K562 (cell line): ENCODE measurements around the gene GADD45GIP1. TPM values are rescaled to one million over a fixed set of nuclear protein-coding genes. Genes with fewer than 3 reads are reported as not detected.

ENCODE experiments used
- ADNP ChIP-seq: fragments of 200-800 bp; sonication (Bioruptor generic); IDR thresholded peaks from 2 replicates; pipeline ENCODE4 v1.6.1; 2016; ENCODE audit warnings: missing genetic modification characterization, missing compliant biosample characterization
- E2F3 ChIP-seq: fragments of 250-450 bp; sonication (Bioruptor Pico); IDR thresholded peaks from 2 replicates; pipeline ENCODE4 v1.4.0; 2020; ENCODE audit warnings: mild to moderate bottlenecking
- MYBL2 ChIP-seq, 2 experiments: fragments of 450-650 bp in 1 of 2; sonication (generic) in 1 of 2; formaldehyde crosslinking in 1 of 2; IDR thresholded peaks; 2 replicates each; pipeline versions ENCODE4 v1.6.1 to v1.8.1; 2017 to 2022; ENCODE audit warnings: borderline replicate concordance in 1 of 2, inconsistent platforms in 1 of 2, low read depth in 1 of 2, mild to moderate bottlenecking in 1 of 2, missing genetic modification reagents in 1 of 2, moderate library complexity in 1 of 2
- NFYB ChIP-seq: IDR thresholded peaks from 2 replicates; pipeline ENCODE4 v1.6.1; 2011; ENCODE audit warnings: mild to moderate bottlenecking, moderate library complexity; ENCODE audit not compliant: insufficient read length; ENCODE audit errors: extremely low read depth
- PHF8 ChIP-seq: fragments of 200-600 bp; sonication (generic); IDR thresholded peaks from 2 replicates; pipeline ENCODE4 v1.6.1; 2012; ENCODE audit warnings: mixed run types, mild to moderate bottlenecking, inconsistent platforms, low read length, moderate library complexity, borderline replicate concordance
- PRPF4 ChIP-seq: fragments of 200-400 bp; formaldehyde crosslinking; IDR thresholded peaks from one replicate; pipeline ENCODE4 v1.6.1; 2017; ENCODE audit warnings: low read length, low read depth, mild to moderate bottlenecking; ENCODE audit not compliant: insufficient read depth, poor library complexity, severe bottlenecking
- RBM17 ChIP-seq: fragments of 200-400 bp; formaldehyde crosslinking; IDR thresholded peaks from 2 replicates; pipeline ENCODE4 v1.6.1; 2017; ENCODE audit warnings: low read depth, mild to moderate bottlenecking, low read length, borderline replicate concordance
- RFX7 ChIP-seq: fragments of 250-450 bp; sonication (Bioruptor Pico); IDR thresholded peaks from 2 replicates; pipeline ENCODE4 v1.5.1; 2021; ENCODE audit warnings: mild to moderate bottlenecking
- TAL1 ChIP-seq: fragments of 450-650 bp; IDR thresholded peaks from 2 replicates; pipeline ENCODE4 v1.6.1; 2016; ENCODE audit warnings: mild to moderate bottlenecking
- ZZZ3 ChIP-seq: fragments of 450-650 bp; IDR thresholded peaks from 2 replicates; pipeline ENCODE4 v1.6.1; 2016; ENCODE audit warnings: antibody characterized with exemption, mild to moderate bottlenecking, moderate library complexity
- polyA plus RNA-seq, 8 experiments: library from polyadenylated mRNA; depleted of rRNA in 4 of 8; stranded (reverse) in 5 of 8; unstranded in 3 of 8; fragments of >200 nt; fragmentation: Nextera tagmentation in 2 of 8; fragmentation: Illumina TruSeq in 1 of 8; extraction: Ambion mirVana in 2 of 8; extraction: Trizol in 1 of 8; gene quantifications; 2 replicates each; pipeline versions ENCODE4 v1.2.1 to v1.2.3, GENCODE V29; 2011 to 2014; ENCODE audit warnings: inconsistent platforms in 1 of 8, missing spikeins in 1 of 8
- total RNA-seq, 7 experiments: library from RNA; depleted of rRNA in 6 of 7; stranded (reverse); fragments of >200 nt in 6 of 7; fragmentation: Illumina TruSeq in 2 of 7; extraction: Trizol in 2 of 7; gene quantifications; 2 replicates each; pipeline versions ENCODE4 v1.2.1 to v1.2.3, GENCODE V29; 2011 to 2021; ENCODE audit warnings: low replicate concordance in 1 of 7
- TF ChIP-seq, protein P1 (sequence below): fragments of 200-600 bp; sonication (generic); IDR thresholded peaks from one replicate; pipeline ENCODE4 v1.6.1; 2012; ENCODE audit warnings: mild to moderate bottlenecking, low read depth, low read length, inconsistent platforms
- TF ChIP-seq, protein P2 (sequence below), 2 experiments: fragments of 200-800 bp in 1 of 2; sonication (Bioruptor generic) in 1 of 2; sonication (generic) in 1 of 2; formaldehyde crosslinking in 1 of 2; IDR thresholded peaks in 1 of 2; conservative IDR thresholded peaks in 1 of 2; 2 replicates each; pipeline versions ENCODE4 v1.5.0 to v1.6.1; 2016 to 2020; ENCODE audit warnings: missing compliant biosample characterization in 1 of 2, missing genetic modification characterization in 1 of 2, missing genetic modification reagents in 1 of 2

The GADD45GIP1 gene
- total and polyA plus RNA-seq, 9 of the 15 experiments (the other 6 are each of a cell fraction or from before 2014, with no cell fraction given): 5.1 to 161 (median 29.2) TPM

DNA sequence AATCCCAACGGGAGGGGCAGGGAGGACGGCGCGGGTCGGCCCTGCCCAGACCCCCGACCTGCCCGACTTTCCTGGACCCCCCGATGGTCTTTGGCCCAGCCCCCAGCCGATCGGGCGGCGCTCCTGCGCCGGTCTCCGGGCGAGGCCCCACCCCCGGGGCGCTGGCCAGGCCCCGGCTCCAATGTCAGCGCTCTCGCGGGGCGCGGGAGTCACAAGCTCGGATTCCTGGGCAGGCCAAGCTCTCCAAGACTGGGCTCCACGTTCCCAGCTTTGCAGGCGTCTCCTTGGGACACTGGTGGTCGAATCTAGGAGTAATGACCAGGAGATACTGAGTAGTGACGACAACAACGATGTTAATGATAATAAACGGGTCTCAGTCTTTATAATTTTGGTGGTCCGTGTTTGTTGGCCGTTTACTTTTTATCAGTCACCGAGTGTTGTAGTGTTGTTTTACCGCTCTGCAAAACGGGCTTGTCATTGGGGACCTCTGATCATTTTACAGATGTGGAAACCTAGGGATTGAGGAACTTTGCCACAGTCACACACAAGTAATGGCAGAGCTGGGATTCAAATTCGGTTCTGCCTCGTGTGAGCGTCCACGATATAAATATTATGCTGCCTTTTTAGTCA lies 10.8 kb downstream of the GADD45GIP1 start (continued):
- TF ChIP-seq, protein P1, sequence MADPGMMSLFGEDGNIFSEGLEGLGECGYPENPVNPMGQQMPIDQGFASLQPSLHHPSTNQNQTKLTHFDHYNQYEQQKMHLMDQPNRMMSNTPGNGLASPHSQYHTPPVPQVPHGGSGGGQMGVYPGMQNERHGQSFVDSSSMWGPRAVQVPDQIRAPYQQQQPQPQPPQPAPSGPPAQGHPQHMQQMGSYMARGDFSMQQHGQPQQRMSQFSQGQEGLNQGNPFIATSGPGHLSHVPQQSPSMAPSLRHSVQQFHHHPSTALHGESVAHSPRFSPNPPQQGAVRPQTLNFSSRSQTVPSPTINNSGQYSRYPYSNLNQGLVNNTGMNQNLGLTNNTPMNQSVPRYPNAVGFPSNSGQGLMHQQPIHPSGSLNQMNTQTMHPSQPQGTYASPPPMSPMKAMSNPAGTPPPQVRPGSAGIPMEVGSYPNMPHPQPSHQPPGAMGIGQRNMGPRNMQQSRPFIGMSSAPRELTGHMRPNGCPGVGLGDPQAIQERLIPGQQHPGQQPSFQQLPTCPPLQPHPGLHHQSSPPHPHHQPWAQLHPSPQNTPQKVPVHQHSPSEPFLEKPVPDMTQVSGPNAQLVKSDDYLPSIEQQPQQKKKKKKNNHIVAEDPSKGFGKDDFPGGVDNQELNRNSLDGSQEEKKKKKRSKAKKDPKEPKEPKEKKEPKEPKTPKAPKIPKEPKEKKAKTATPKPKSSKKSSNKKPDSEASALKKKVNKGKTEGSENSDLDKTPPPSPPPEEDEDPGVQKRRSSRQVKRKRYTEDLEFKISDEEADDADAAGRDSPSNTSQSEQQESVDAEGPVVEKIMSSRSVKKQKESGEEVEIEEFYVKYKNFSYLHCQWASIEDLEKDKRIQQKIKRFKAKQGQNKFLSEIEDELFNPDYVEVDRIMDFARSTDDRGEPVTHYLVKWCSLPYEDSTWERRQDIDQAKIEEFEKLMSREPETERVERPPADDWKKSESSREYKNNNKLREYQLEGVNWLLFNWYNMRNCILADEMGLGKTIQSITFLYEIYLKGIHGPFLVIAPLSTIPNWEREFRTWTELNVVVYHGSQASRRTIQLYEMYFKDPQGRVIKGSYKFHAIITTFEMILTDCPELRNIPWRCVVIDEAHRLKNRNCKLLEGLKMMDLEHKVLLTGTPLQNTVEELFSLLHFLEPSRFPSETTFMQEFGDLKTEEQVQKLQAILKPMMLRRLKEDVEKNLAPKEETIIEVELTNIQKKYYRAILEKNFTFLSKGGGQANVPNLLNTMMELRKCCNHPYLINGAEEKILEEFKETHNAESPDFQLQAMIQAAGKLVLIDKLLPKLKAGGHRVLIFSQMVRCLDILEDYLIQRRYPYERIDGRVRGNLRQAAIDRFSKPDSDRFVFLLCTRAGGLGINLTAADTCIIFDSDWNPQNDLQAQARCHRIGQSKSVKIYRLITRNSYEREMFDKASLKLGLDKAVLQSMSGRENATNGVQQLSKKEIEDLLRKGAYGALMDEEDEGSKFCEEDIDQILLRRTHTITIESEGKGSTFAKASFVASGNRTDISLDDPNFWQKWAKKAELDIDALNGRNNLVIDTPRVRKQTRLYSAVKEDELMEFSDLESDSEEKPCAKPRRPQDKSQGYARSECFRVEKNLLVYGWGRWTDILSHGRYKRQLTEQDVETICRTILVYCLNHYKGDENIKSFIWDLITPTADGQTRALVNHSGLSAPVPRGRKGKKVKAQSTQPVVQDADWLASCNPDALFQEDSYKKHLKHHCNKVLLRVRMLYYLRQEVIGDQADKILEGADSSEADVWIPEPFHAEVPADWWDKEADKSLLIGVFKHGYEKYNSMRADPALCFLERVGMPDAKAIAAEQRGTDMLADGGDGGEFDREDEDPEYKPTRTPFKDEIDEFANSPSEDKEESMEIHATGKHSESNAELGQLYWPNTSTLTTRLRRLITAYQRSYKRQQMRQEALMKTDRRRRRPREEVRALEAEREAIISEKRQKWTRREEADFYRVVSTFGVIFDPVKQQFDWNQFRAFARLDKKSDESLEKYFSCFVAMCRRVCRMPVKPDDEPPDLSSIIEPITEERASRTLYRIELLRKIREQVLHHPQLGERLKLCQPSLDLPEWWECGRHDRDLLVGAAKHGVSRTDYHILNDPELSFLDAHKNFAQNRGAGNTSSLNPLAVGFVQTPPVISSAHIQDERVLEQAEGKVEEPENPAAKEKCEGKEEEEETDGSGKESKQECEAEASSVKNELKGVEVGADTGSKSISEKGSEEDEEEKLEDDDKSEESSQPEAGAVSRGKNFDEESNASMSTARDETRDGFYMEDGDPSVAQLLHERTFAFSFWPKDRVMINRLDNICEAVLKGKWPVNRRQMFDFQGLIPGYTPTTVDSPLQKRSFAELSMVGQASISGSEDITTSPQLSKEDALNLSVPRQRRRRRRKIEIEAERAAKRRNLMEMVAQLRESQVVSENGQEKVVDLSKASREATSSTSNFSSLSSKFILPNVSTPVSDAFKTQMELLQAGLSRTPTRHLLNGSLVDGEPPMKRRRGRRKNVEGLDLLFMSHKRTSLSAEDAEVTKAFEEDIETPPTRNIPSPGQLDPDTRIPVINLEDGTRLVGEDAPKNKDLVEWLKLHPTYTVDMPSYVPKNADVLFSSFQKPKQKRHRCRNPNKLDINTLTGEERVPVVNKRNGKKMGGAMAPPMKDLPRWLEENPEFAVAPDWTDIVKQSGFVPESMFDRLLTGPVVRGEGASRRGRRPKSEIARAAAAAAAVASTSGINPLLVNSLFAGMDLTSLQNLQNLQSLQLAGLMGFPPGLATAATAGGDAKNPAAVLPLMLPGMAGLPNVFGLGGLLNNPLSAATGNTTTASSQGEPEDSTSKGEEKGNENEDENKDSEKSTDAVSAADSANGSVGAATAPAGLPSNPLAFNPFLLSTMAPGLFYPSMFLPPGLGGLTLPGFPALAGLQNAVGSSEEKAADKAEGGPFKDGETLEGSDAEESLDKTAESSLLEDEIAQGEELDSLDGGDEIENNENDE: no peak
- TF ChIP-seq NFYB (no peak), TAL1 (no peak), PHF8 (no peak; the same call in 1 of the 2 replicates), ZZZ3 (no peak), ADNP (tag) (no peak), RFX7 (CRISPR knock-in tag) (no peak), RBM17 (no peak), PRPF4 (peak; percentile 65), MYBL2 (IDR thresholded peaks at IDR 0.05; ENCODE audit: low read depth) (no peak), MYBL2 (CRISPR knock-in tag; IDR thresholded peaks at IDR 0.05; ENCODE audit: borderline replicate concordance) (no peak), E2F3 (no peak)
- TF ChIP-seq, protein P2, sequence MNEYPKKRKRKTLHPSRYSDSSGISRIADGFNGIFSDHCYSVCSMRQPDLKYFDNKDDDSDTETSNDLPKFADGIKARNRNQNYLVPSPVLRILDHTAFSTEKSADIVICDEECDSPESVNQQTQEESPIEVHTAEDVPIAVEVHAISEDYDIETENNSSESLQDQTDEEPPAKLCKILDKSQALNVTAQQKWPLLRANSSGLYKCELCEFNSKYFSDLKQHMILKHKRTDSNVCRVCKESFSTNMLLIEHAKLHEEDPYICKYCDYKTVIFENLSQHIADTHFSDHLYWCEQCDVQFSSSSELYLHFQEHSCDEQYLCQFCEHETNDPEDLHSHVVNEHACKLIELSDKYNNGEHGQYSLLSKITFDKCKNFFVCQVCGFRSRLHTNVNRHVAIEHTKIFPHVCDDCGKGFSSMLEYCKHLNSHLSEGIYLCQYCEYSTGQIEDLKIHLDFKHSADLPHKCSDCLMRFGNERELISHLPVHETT (CRISPR knock-in tag; conservative IDR thresholded peaks at IDR 0.05 in 1 of 2, IDR thresholded peaks at IDR 0.05 in 1 of 2): no peak
